Myocyte (in vitro differentiated cells): ENCODE measurements around the gene TTC27. TPM values are rescaled to one million over a fixed set of nuclear protein-coding genes. Genes with fewer than 3 reads are reported as not detected.
"Not testable (repeated sequence)": the region's sequence is repeated elsewhere in the genome, so short reads cannot be mapped to it uniquely, and the experiment has no call there.

ENCODE experiments used
- DNase-seq: peaks from one replicate; pipeline ENCODE4 v3.0.0-alpha.2; 2012; ENCODE audit warnings: low read depth
- total RNA-seq: library from RNA; depleted of rRNA; stranded (reverse); fragments of >200 nt; gene quantifications from 2 replicates; pipeline ENCODE4 v1.2.3, GENCODE V29; 2014

Gene TTC27
- total RNA-seq, 1 donor from 2014 or later, result 18.4 TPM

DNA sequence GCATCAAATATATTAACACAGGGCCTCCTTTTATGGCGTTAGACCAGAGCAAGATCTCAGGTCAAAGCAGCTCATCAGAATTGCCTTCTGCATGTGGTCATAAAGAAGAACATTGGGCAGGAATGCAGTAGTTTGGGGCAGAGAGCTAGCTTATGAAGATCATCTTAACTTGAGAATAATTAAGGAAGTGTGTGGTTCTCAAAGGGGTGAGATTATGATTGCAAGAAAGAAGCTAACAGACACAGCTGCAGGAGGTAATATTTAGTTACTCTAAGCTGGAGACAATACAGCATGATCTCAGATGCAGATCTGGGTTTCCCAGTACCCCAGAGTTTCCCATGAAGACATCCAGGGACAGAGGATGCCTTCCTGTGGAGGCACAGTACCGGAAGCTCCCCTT lies 91.6 kb downstream of the TTC27 start:
- DNase-seq, result no peak

DNA sequence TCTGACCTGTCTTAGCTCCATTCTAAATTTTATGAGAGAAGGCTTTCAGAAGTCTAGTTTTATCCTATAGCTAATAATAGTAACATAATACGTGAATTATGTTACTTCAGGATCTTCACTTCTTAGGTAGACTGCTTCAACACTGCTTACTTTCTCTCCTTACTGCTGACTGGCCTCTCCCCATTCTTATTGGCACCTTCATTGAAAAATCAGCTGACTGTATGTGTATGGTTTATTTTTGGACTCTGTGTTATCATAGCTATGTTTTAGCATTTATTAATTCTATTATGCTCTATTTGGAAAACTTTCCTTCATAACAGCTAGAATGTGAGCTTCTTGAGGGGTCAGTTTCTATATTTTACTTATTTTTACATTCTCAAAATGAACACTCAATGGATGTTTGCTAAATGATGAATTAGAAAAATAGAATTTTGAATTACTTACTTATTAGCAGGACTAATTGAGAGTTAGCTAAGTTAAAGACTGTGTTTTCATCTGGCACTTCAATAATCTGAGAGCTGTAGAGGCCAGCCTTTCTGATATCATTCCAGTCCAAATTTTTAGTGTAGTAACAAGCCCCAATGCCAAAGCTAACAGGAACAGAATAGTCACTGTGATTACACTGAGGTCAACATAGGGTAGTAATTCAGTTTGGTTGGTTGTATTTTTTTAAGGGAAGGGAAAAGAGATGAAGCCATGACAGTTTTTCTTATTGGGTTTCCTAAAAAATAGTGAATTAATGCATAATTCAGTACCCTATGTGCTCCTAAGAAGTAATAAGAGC lies 92.3 kb downstream of the TTC27 start:
- DNase-seq, result peak; percentile 38

DNA sequence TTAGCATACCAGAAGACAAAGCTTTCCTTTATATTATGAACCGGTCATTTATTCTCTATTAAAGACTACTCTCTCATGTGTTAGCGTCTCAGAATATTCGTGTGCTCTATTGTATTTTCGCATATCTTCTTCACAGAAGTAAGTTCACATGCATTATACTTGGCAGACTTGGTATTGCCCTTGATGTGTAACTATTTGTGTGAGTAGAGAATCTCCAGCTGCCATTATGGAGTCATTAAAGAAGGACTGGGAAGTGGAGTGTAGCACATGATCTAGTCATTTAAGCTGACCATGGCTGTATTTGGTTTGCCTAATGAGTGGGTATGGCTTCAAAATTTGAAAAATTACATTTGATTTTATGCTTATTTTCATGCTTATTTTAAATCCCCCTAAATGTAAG lies 92.9 kb downstream of the TTC27 start:
- no peak for DNase-seq

DNA sequence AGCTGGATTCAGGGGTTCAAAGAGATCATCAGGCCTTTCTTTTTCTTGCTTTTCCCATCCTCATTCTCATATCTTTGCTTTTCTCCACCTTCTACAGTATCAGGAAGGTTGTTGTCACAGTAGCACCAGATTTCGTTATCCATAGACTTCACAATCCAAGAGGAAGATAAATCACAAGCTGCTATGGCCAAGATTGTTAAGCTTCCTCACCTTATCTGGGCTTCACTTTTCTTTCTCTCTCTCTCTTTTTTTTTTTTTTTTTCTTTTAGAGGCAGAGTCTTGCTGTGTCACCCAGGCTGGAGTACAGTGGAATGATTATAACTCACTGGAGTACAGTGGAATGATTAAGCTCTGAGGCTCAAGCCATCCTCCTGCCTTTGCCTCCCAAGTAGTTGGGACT lies 93.5 kb downstream of the TTC27 start:
- DNase-seq, result no peak

DNA sequence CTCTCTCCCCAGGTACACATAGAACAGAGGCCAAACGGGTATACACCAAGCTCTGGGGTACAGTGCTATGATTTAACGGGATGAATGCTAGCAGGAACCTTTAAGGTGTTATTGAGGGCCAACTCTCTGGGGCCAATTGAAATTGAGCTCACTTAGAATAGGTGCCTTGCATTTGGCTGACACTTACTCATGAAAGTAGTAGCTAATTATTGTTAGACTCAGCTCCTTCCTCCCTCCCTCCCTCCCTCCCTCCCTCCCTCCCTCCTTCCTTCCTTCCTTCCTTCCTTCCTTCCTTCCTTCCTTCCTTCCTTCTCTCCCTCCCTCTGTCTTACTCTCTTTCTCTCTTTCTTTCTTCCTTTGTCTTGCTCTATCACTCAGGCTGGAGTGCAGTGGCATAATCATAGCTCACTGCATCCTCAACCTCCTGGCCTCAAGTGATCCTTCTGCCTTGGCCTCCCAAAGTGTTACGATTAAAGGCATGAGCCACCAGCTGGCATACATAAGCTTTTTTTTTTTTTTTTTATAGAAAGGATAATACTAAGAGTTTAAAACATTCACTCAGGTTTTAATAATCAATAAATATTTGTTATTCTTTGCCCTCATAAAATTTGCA lies 95.7 kb downstream of the TTC27 start:
- DNase-seq, result no peak

DNA sequence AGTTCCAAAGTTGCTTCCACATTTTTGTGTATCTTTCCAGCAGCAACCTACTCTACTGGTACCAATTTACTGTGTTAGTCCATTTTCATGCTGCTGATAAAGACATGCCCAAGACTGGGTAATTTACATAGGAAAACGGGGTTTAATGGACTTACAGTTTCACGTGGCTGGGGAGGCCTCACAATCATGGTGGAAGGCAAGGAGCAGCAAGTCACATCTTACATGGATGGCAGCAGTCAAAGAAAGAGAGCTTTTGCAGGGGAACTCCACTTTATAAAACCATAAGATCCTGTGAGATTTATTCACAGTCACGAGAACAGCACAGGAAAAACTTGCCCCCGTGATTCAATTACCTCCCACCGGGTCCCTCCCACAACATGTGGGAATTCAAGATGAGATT lies 98.8 kb downstream of the TTC27 start:
- DNase-seq, result not testable (repeated sequence)

DNA sequence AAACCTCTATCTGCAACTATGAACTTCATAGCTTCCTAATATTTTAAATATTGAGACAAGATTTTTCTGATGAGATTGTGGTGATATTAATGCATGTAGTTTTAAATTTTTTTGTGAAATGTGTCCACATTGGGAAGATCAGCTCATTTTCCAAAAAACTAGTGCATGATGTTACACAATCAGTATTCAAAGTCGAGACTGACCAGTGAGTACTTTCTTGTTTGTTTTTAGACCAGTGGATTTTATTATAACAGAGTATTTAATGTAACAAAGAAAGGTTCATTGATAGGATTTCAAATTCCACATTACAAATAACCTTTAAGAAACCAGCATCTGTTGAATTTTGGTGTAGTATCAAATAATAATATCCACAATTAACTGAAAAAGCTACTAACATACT lies 99.3 kb downstream of the TTC27 start:
- DNase-seq, result no peak

DNA sequence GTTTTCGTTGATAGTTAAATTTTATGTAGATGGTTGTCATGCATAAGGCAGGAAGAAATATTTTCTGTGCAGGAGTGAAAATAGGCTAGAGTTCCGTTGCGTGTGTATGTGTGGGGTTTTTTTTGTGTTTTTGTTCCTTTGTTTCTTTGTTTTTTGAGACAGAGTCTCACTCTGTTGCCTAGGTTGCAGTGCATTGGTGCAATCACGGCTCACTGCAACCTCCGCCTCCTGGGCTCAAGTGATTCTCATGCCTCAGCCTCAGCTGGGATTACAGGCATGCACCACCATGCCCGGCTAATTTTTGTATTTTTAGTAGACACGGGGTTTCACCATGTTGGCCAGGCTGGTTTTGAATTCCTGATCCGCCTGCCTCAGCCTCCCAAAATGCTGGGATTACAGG lies 103.1 kb downstream of the TTC27 start:
- not testable (repeated sequence) for DNase-seq

DNA sequence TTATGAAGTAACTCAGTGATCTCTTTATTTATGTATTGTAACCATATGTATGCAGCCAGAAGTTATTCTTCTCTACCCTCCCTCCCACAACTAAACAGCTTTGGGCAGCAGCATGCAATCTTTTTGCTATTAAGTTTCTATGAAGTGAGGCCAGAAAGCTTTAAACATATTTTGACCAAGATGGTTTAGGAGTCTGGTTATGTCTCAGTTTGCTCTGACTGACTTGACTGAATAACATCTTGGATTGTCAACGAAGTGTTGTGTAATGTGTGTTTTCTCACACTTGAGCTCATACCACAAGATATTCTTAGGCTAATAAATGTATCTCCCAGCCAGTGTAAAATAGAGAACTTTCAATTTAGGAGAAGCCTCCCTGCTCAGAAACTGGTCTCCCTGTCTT lies 104.3 kb downstream of the TTC27 start:
- DNase-seq, result no peak

DNA sequence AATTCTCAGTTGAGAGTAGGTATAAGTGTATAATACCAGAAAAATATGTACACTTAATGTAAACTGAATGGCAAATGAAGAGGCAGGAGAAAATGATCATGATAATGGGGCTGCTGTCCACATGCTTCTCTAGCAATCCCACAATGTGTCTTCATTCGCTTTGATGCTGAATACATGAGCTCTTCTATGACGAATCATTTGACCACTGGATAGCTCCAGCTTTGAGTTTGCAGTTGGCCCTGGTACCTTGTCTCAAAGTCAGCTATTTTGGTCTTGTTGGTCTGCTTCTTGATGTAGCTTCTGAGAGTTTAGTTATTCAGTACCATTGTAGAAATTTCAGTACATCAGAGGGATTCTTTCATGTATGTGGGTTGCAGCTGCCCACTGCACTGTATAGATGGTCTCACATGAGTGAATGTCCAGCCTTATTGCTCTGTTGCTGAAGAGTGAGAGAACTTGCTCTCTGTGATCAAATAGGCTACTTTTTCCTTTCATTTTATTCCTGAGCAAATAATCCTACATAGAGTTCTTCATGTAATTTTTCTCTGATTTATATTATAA lies 105.1 kb downstream of the TTC27 start:
- DNase-seq, result peak; percentile 67

DNA sequence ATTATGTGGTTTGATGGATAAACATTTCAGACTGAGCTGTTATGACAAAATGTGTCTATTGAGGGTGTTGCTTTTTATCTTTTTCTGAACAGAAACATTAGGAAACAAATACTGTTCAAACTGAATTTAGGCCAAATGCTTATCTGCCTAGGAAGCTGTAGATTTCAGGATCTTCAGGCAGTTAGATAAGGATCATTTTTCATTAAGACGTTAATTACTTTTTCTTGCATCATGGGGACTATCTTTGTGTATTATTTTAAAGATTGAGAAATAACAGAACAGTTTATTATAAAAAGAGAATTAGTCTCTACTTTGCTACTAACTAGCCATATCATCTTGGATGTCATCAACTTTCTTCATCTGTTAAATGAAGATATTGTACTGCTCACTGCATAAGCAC lies 107.5 kb downstream of the TTC27 start:
- no peak for DNase-seq

DNA sequence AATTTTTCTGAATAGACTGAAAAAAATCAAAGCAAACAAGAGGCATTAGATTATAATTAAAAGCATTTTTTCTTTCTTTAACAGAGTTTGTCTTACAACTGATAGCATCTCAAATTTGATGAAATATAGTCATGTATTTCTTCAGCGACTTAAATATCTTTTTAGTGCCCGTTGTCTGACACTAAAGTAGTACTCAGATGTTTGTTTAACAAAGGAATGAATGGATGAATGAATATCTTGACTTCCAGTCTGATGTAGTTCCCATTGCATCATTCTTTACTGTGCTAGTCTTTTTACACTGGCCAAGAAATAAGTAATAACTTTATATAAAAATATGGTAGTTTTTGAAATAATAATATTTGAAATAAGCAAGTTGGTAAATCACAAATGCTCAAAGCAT lies 111.1 kb downstream of the TTC27 start:
- no peak for DNase-seq

DNA sequence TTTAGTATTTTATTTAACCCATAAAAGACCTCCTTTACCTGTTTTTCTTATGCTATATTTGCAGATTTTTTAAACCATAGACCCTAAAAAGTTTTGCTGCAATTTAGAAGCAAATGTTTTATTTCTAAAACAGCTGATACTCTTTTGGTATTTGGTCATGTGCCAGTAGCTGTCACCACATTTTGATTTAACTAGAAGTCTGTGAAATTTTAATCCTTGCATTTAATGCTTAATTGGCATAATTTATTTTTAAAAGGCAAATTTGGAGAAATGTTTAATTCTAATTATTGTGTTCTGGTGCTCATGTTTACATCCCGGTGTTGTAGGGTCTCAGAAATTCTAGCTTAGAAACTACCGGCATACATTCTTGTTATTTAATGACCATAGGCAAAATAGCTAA lies 111.8 kb downstream of the TTC27 start:
- no peak for DNase-seq

DNA sequence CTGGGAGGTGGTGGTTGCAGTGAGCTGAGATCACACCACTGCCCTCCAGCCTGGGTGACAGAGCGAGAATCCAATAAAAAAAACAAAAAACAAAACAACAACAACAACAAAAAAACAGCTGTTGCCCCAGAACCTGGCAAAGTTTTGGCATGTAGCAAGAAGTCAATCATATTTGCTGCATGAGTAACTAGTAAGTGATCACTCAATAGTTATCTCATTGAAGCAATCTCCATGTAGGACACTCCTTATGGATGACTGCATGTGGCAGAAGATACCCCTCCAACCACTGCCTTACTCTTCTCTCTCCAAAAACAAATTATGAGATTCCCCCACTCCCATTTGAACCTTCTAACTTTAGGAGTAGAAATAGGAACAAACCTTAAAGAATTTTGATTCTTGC lies 113.7 kb downstream of the TTC27 start:
- no peak for DNase-seq

DNA sequence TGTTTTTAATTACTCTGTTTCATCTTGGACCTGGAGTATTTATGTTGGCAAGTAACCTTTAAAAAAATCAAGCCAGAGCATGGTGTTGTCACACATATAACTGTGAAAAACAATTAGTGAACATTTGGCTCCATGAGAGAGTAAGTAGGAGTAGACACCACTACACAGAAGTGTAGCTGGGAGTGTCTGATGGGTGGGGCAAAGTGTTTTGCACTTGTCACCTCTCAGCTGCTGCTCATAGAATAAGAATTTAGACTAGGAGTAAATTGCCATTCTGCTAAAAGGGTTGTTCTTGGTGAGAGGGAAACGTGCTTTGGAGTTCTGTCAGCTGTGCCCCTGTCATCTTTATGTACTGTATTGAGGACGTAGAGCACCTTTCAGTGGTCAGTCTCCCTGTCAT lies 114.5 kb downstream of the TTC27 start:
- peak; percentile 28 for DNase-seq

DNA sequence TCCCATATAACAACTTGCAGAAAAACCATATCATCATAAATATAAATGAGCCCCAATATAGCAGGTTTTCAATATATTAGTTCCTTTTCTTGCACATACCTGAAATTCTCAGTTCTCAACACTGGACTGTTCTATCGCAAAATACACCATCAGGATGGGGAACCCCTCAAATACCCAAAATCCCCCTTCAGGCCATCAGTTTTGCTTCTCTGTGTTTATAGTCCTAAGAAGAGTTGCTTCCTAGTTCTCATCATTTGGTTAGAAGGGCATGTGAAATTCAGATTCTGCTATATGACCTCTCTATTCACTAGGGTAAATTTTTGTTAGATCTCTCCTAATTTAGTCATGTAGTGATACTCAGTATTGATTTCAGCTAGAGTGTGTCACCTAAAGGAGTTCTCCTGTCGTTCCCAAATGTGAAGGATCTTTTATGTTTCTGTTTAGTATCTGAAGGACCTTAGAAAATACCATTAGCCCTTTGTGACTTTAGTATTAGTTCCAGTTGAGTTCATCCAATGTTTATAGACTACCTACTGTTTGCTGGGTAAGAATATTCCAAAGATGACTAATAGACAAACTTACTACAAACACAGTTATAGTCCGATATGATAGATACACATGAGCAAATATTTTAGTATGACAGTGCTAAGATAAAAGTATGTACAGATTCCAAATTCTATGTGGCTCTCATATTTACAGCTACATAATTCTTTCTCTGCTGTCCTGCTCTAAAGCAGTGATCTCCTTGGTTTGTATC lies 115.8 kb downstream of the TTC27 start:
- no peak for DNase-seq

DNA sequence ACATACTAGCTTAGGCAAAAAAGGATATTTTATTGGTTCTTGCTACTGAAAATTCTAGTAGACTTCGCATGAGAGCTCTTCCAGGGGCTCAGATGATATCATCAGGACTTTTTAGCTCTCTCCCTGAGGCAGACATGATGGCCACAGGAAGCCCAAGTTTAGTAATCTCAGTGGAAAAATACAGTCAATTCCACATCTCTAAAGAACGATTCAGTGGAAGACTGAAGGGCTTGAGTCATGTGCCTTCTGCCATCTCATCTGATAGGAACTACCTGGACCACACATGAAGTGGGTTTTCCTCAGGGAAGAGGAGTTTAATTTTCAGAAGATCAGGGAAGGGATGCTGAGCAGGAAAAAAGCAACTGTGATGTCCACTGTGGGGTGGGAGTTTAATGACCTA lies 117.3 kb downstream of the TTC27 start:
- no peak for DNase-seq

DNA sequence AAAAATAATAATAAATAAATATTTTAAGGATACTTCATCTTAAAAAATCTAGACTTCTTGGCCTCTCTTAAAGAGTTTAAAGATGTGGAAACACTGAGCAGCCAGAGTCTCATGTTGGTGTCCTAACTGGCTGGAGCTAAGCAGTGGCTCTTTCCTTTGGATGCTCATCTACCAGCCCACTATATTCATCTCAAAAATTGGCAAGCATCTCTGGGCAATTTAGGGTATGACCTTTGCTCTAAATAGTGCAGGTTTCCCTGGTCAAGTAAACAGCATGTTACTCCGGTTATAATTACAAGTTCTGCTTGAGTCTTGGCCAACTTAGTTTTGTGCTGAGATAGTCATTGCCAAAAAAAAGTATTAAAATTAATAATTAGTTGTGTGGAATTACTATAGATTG lies 117.8 kb downstream of the TTC27 start:
- no peak for DNase-seq

DNA sequence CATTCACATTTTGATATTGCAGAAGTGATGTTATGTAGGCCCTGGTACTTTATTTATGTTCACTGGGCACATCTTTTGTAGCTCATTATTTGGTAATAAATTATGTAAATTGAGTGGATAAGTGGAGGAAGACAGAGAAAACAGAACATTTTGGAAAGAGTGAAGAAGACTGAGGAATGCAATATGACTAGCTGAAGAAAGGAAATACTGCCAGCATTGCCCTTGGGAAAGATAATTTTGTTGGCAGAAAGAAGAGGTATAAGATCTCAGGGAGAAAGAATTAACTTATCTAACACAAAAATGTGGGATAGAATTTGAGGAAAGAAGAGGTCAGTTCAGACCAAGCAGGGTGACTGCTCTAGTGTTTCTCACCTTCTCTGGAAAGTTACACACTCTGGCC lies 118.8 kb downstream of the TTC27 start:
- DNase-seq, result no peak

DNA sequence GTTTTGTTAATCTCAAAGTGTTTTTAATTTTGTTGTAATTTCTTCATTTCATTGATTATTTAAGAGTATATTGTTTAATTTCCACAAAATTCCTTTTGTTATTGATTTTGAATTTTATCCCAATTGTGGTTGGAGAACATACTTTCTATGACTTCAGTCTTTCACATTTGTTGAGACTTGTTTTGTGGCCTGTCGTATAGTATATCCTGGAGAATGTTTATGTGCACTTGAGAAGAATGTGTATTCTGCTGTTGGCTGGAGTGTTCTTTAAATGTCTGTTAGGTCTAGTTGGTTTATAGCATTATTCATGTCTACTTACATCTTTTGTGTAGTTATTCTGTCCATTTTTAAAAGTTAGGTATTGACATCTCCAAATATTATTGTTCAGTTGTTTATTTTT lies 120.3 kb downstream of the TTC27 start:
- no peak for DNase-seq

DNA sequence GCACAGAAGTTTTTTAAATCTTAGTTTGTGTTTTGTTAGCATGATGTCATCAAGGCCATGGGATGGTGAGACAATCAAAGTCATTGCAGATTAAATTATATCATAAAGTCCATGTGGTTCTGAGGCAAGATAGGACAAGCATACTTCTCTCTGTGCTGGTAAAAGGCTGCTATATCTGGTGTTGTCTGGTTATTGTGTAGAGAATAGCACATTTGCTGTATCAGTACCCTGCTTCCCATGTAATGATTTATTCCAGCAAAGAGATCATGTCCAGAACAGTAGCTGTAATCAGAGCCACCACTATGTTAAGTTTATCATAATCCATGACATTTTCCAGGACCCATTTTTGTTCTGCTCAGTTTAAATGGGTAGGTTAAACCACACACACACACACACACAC lies 123.0 kb downstream of the TTC27 start:
- no peak for DNase-seq

DNA sequence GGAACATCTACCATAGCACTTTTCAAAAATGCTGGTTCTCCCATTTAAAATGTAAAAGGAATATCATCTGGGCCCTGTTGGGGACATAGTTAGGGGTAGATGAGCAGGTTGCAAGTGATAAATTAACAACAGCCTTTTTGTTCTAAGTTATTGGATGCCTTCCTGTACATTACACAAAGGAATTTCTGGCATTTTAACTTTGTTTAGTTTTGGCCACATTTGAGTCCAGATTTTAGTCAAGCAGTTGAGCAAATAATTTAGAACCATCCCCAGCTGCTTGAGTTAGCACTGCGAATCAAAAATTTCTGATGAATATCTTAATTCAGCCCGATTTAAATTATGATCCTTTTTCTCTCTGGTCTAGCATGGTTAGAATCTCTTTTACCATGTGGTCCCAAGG lies 124.4 kb downstream of the TTC27 start:
- DNase-seq, result no peak
